SH-SY5Y (cell line): Measurements from ENCODE around the gene ABCB8.

Experiments
- GATA2 ChIP-seq: IDR thresholded peaks from 2 replicates; pipeline ENCODE4 v1.6.1; 2011; ENCODE audit warnings: mild to moderate bottlenecking, low read depth, low read length
- GATA3 ChIP-seq: IDR thresholded peaks from 2 replicates; pipeline ENCODE4 v1.6.1; 2011; ENCODE audit warnings: low read depth, mild to moderate bottlenecking, low read length, moderate library complexity

DNA sequence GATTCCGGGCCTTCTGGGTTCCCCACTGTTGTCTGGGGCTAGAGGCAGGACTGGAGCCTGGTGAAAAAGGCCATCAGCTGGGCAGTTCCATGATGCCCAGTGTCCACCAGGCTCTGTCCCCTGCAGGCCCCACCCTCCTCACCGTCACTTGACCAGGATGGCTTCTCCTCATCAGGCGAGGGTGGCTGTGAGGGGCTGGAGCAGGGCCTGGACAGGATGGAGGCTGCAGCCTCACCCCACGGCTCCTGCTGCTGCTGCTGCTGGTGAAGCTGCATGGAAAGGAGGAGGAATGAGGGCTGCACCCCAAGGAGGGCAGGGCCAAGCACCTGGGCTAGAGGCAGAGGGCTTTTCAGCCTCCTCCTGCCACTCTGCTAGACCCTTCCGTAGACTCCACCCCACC lies 12.3 kb upstream of the ABCB8 start:
- TF ChIP-seq GATA3, result no peak
- TF ChIP-seq GATA2, result no peak
